ENCODE results near the gene NME7. TPM values are rescaled to one million over a fixed set of nuclear protein-coding genes. Genes with fewer than 3 reads are reported as not detected.

Gene NME7
- total and polyA plus RNA-seq, 9 donors: 8.5 to 28.1 (median 21.8) TPM

- H3K4me3 ChIP-seq (ENCODE audit: low read length): no peak overlapping the region
- H3K9me3 ChIP-seq (replicated peaks; ENCODE audit: control insufficient read depth, low read depth, low read length): no peaks in the 10 kb centered on the region
- H3K4me1 ChIP-seq (ENCODE audit: control insufficient read depth, insufficient read depth, low read length): no peaks in the 10 kb centered on the region
- DNase-seq: no peak
- no peak overlapping the region for H3K27ac ChIP-seq (ENCODE audit: low read length)
- no peaks in the 10 kb centered on the region for H3K27me3 ChIP-seq (ENCODE audit: control insufficient read depth, insufficient read depth, low read length)
- WGBS (ENCODE audit: insufficient coverage): no CpG with 5 or more reads among the region's 2 CpGs
- peaks cover 4% of the 10 kb centered on the region for H3K36me3 ChIP-seq (ENCODE audit: control insufficient read depth, insufficient read depth, low read length)
Measured at GRCh38 chr1:169308313-169309039, 59.1 kb downstream of the NME7 start.

- H3K27me3 ChIP-seq (ENCODE audit: control insufficient read depth, insufficient read depth, low read length): no peaks in the 10 kb centered on the region
- no peak overlapping the region for H3K27ac ChIP-seq (ENCODE audit: low read length)
- H3K4me1 ChIP-seq (ENCODE audit: control insufficient read depth, insufficient read depth, low read length): no peaks in the 10 kb centered on the region
- no peaks in the 10 kb centered on the region for H3K9me3 ChIP-seq (replicated peaks; ENCODE audit: control insufficient read depth, low read depth, low read length)
- peaks cover 4% of the 10 kb centered on the region for H3K36me3 ChIP-seq (ENCODE audit: control insufficient read depth, insufficient read depth, low read length)
- DNase-seq: no peak
- no peak overlapping the region for H3K4me3 ChIP-seq (ENCODE audit: low read length)
- 29% methylated on average over 1 of the region's 1 CpG for WGBS (ENCODE audit: insufficient coverage)
Measured at GRCh38 chr1:169307176-169307575, 60.4 kb downstream of the NME7 start.

GRCh38 chr1:169305948-169306347, 61.6 kb downstream of the NME7 start:
- H3K4me1 ChIP-seq (ENCODE audit: control insufficient read depth, insufficient read depth, low read length): no peaks in the 10 kb centered on the region
- H3K27ac ChIP-seq (ENCODE audit: low read length): no peak overlapping the region
- 100% methylated on average over 1 of the region's 2 CpGs for WGBS (ENCODE audit: insufficient coverage)
- peaks cover 4% of the 10 kb centered on the region for H3K36me3 ChIP-seq (ENCODE audit: control insufficient read depth, insufficient read depth, low read length)
- no peaks in the 10 kb centered on the region for H3K9me3 ChIP-seq (replicated peaks; ENCODE audit: control insufficient read depth, low read depth, low read length)
- no peak for DNase-seq
- no peak overlapping the region for H3K4me3 ChIP-seq (ENCODE audit: low read length)
- H3K27me3 ChIP-seq (ENCODE audit: control insufficient read depth, insufficient read depth, low read length): no peaks in the 10 kb centered on the region

GRCh38 chr1:169305356-169305755, 62.2 kb downstream of the NME7 start:
- Histone ChIP-seq H3K27ac (ENCODE audit: low read length) (no peak overlapping the region), H3K9me3 (replicated peaks; ENCODE audit: control insufficient read depth, low read depth, low read length) (no peaks in the 10 kb centered on the region), H3K27me3 (ENCODE audit: control insufficient read depth, insufficient read depth, low read length) (no peaks in the 10 kb centered on the region), H3K4me3 (ENCODE audit: low read length) (no peak overlapping the region), H3K36me3 (ENCODE audit: control insufficient read depth, insufficient read depth, low read length) (peaks cover 4% of the 10 kb centered on the region), H3K4me1 (ENCODE audit: control insufficient read depth, insufficient read depth, low read length) (no peaks in the 10 kb centered on the region)
- DNase-seq: no peak
- no CpG with 5 or more reads among the region's 5 CpGs for WGBS (ENCODE audit: insufficient coverage)

- Histone ChIP-seq H3K4me3 (ENCODE audit: low read length) (no peak overlapping the region), H3K4me1 (ENCODE audit: control insufficient read depth, insufficient read depth, low read length) (no peaks in the 10 kb centered on the region), H3K9me3 (replicated peaks; ENCODE audit: control insufficient read depth, low read depth, low read length) (no peaks in the 10 kb centered on the region), H3K36me3 (ENCODE audit: control insufficient read depth, insufficient read depth, low read length) (no peaks in the 10 kb centered on the region), H3K27me3 (ENCODE audit: control insufficient read depth, insufficient read depth, low read length) (no peaks in the 10 kb centered on the region), H3K27ac (ENCODE audit: low read length) (no peak overlapping the region)
- no CpG with 5 or more reads among the region's 3 CpGs for WGBS (ENCODE audit: insufficient coverage)
- DNase-seq: no peak
Measured at GRCh38 chr1:169300854-169301253, 66.7 kb downstream of the NME7 start.

- DNase-seq: no peak
- WGBS (ENCODE audit: insufficient coverage): 100% methylated on average over 2 of the region's 4 CpGs
- Histone ChIP-seq H3K4me1 (ENCODE audit: control insufficient read depth, insufficient read depth, low read length) (no peaks in the 10 kb centered on the region), H3K4me3 (ENCODE audit: low read length) (no peak overlapping the region), H3K36me3 (ENCODE audit: control insufficient read depth, insufficient read depth, low read length) (no peaks in the 10 kb centered on the region), H3K27me3 (ENCODE audit: control insufficient read depth, insufficient read depth, low read length) (no peaks in the 10 kb centered on the region), H3K27ac (ENCODE audit: low read length) (no peak overlapping the region), H3K9me3 (replicated peaks; ENCODE audit: control insufficient read depth, low read depth, low read length) (no peaks in the 10 kb centered on the region)
Measured at GRCh38 chr1:169298441-169298840, 69.2 kb downstream of the NME7 start.

- no peak overlapping the region for H3K4me3 ChIP-seq (ENCODE audit: low read length)
- no peaks in the 10 kb centered on the region for H3K4me1 ChIP-seq (ENCODE audit: control insufficient read depth, insufficient read depth, low read length)
- WGBS (ENCODE audit: insufficient coverage): 93% methylated on average over 2 of the region's 2 CpGs
- no peaks in the 10 kb centered on the region for H3K27me3 ChIP-seq (ENCODE audit: control insufficient read depth, insufficient read depth, low read length)
- H3K27ac ChIP-seq (ENCODE audit: low read length): no peak overlapping the region
- DNase-seq: no peak
- no peaks in the 10 kb centered on the region for H3K9me3 ChIP-seq (replicated peaks; ENCODE audit: control insufficient read depth, low read depth, low read length)
- no peaks in the 10 kb centered on the region for H3K36me3 ChIP-seq (ENCODE audit: control insufficient read depth, insufficient read depth, low read length)
Measured at GRCh38 chr1:169295846-169296245, 71.8 kb downstream of the NME7 start.

- no peak overlapping the region for H3K4me3 ChIP-seq (ENCODE audit: low read length)
- no peak overlapping the region for H3K27ac ChIP-seq (ENCODE audit: low read length)
- 88% methylated on average over 1 of the region's 1 CpG for WGBS (ENCODE audit: insufficient coverage)
- H3K4me1 ChIP-seq (ENCODE audit: control insufficient read depth, insufficient read depth, low read length): no peaks in the 10 kb centered on the region
- DNase-seq: no peak
- no peaks in the 10 kb centered on the region for H3K36me3 ChIP-seq (ENCODE audit: control insufficient read depth, insufficient read depth, low read length)
- no peaks in the 10 kb centered on the region for H3K27me3 ChIP-seq (ENCODE audit: control insufficient read depth, insufficient read depth, low read length)
- H3K9me3 ChIP-seq (replicated peaks; ENCODE audit: control insufficient read depth, low read depth, low read length): no peaks in the 10 kb centered on the region
Measured at GRCh38 chr1:169295425-169295824, 72.2 kb downstream of the NME7 start.

GRCh38 chr1:169289016-169289415, 78.6 kb downstream of the NME7 start:
- no peak overlapping the region for H3K4me3 ChIP-seq (ENCODE audit: low read length)
- H3K27me3 ChIP-seq (ENCODE audit: control insufficient read depth, insufficient read depth, low read length): no peaks in the 10 kb centered on the region
- no peaks in the 10 kb centered on the region for H3K9me3 ChIP-seq (replicated peaks; ENCODE audit: control insufficient read depth, low read depth, low read length)
- H3K4me1 ChIP-seq (ENCODE audit: control insufficient read depth, insufficient read depth, low read length): no peaks in the 10 kb centered on the region
- WGBS (ENCODE audit: insufficient coverage): 60% methylated on average over 1 of the region's 1 CpG
- no peak for DNase-seq
- no peaks in the 10 kb centered on the region for H3K36me3 ChIP-seq (ENCODE audit: control insufficient read depth, insufficient read depth, low read length)
- H3K27ac ChIP-seq (ENCODE audit: low read length): no peak overlapping the region

- no peak for DNase-seq
- H3K36me3 ChIP-seq (ENCODE audit: control insufficient read depth, insufficient read depth, low read length): no peaks in the 10 kb centered on the region
Measured at GRCh38 chr1:169288011-169288414, 79.6 kb downstream of the NME7 start.

GRCh38 chr1:169287280-169287679, 80.3 kb downstream of the NME7 start:
- Histone ChIP-seq H3K27ac (ENCODE audit: low read length) (no peak overlapping the region), H3K4me3 (ENCODE audit: low read length) (no peak overlapping the region), H3K27me3 (ENCODE audit: control insufficient read depth, insufficient read depth, low read length) (no peaks in the 10 kb centered on the region), H3K9me3 (replicated peaks; ENCODE audit: control insufficient read depth, low read depth, low read length) (peaks cover 2% of the 10 kb centered on the region), H3K36me3 (ENCODE audit: control insufficient read depth, insufficient read depth, low read length) (no peaks in the 10 kb centered on the region), H3K4me1 (ENCODE audit: control insufficient read depth, insufficient read depth, low read length) (no peaks in the 10 kb centered on the region)
- DNase-seq: no peak
- no CpG with 5 or more reads among the region's 1 CpG for WGBS (ENCODE audit: insufficient coverage)

More at GRCh38 chr1:169288011-169288414, 79.6 kb downstream of the NME7 start:
- Histone ChIP-seq H3K4me3 (ENCODE audit: low read length) (no peak overlapping the region), H3K9me3 (replicated peaks; ENCODE audit: control insufficient read depth, low read depth, low read length) (no peaks in the 10 kb centered on the region), H3K27ac (ENCODE audit: low read length) (no peak overlapping the region), H3K4me1 (ENCODE audit: control insufficient read depth, insufficient read depth, low read length) (no peaks in the 10 kb centered on the region), H3K27me3 (ENCODE audit: control insufficient read depth, insufficient read depth, low read length) (no peaks in the 10 kb centered on the region)
- no CpG with 5 or more reads among the region's 1 CpG for WGBS (ENCODE audit: insufficient coverage)
